Karpas-422 (cell line): ENCODE results near the gene SPDYA. TPM values are rescaled to one million over a fixed set of nuclear protein-coding genes. Genes with fewer than 3 reads are reported as not detected.

Experiments
- DNase-seq: peaks from one replicate; pipeline ENCODE4 v3.0.0-alpha.2; 2015
- H2AFZ ChIP-seq: fragments of 200-600 bp; sonication (generic); 2 replicates; pipeline ENCODE4 v1.6.1; 2014; ENCODE audit warnings: antibody characterized with exemption, low read length, mixed read lengths
- H3K27ac ChIP-seq: fragments of 200-600 bp; sonication (generic); 2 replicates; pipeline ENCODE4 v1.5.1; 2014; ENCODE audit warnings: mild to moderate bottlenecking, low read length, moderate library complexity
- H3K27me3 ChIP-seq: fragments of 200-600 bp; sonication (generic); 2 replicates; pipeline ENCODE4 v1.6.1; 2014; ENCODE audit warnings: low read length, mixed read lengths
- H3K36me3 ChIP-seq: fragments of 200-600 bp; sonication (generic); 2 replicates; pipeline ENCODE4 v1.6.1; 2014; ENCODE audit warnings: low read length, mixed read lengths; ENCODE audit not compliant: insufficient read depth
- H3K4me1 ChIP-seq: fragments of 200-600 bp; sonication (generic); 2 replicates; pipeline ENCODE4 v1.6.1; 2014; ENCODE audit warnings: mild to moderate bottlenecking, low read length, mixed read lengths
- H3K4me2 ChIP-seq: fragments of 200-600 bp; sonication (generic); 2 replicates; pipeline ENCODE4 v1.6.1; 2014; ENCODE audit warnings: low read length, low read depth, mild to moderate bottlenecking; ENCODE audit not compliant: poor library complexity, severe bottlenecking
- H3K4me3 ChIP-seq: fragments of 200-600 bp; sonication (generic); 2 replicates; pipeline ENCODE4 v1.5.1; 2014; ENCODE audit warnings: mild to moderate bottlenecking, antibody characterized with exemption, low read length, mixed read lengths
- H3K79me2 ChIP-seq: fragments of 200-600 bp; sonication (generic); 2 replicates; pipeline ENCODE4 v1.6.1; 2014; ENCODE audit warnings: mild to moderate bottlenecking, low read length, mixed read lengths
- H3K9ac ChIP-seq: fragments of 200-600 bp; sonication (generic); 2 replicates; pipeline ENCODE4 v1.6.0; 2014; ENCODE audit warnings: low read length
- H3K9me2 ChIP-seq: fragments of 200-600 bp; sonication (generic), shearing (Covaris generic); replicated peaks from 2 replicates; pipeline ENCODE4 v1.6.0; 2014; ENCODE audit warnings: mild to moderate bottlenecking, low read length, moderate library complexity; ENCODE audit not compliant: insufficient read depth
- H3K9me3 ChIP-seq: fragments of 300-700, 200-600 bp; sonication (generic); 2 replicates; pipeline ENCODE4 v1.6.1; 2014; ENCODE audit warnings: low read length, mixed read lengths
- H4K20me1 ChIP-seq: fragments of 200-600 bp; sonication (generic); 2 replicates; pipeline ENCODE4 v1.6.1; 2014; ENCODE audit warnings: mild to moderate bottlenecking, antibody characterized with exemption, low read length, low read depth; ENCODE audit not compliant: insufficient read depth
- total RNA-seq: library from RNA; depleted of rRNA; stranded (reverse); fragments of >200 nt; shearing (Covaris generic); gene quantifications from 2 replicates; pipeline ENCODE4 v1.2.3, GENCODE V29; 2014; ENCODE audit warnings: low replicate concordance

The SPDYA gene
- total RNA-seq, 1 experiment from 2014 or later = 0.78 TPM

GRCh38 chr2:28871620-28872019 is 61.0 kb downstream of the SPDYA start:
- Histone ChIP-seq H3K4me1 (peaks cover 23% of the 10 kb centered on the region), H3K9me3 (no peaks in the 10 kb centered on the region), H3K36me3 (no peaks in the 10 kb centered on the region), H3K27me3 (no peaks in the 10 kb centered on the region), H3K9ac (no peak overlapping the region), H3K4me3 (no peak overlapping the region), H4K20me1 (no peaks in the 10 kb centered on the region; the same call in 1 of the 2 replicates), H3K27ac (no peak overlapping the region), H3K4me2 (no peak overlapping the region), H3K79me2 (peaks cover 35% of the 10 kb centered on the region), H3K9me2 (no peaks in the 10 kb centered on the region), H2AFZ (no peak overlapping the region)
- no peak for DNase-seq

GRCh38 chr2:28880193-28880592 is 69.6 kb downstream of the SPDYA start:
- H3K4me3 ChIP-seq = no peak overlapping the region
- no peaks in the 10 kb centered on the region for H3K36me3 ChIP-seq
- DNase-seq = no peak
- H2AFZ ChIP-seq = no peak overlapping the region
- H3K4me1 ChIP-seq = no peaks in the 10 kb centered on the region
- no peaks in the 10 kb centered on the region for H3K9me2 ChIP-seq
- no peaks in the 10 kb centered on the region for H3K27me3 ChIP-seq
- H3K9ac ChIP-seq = no peak overlapping the region
- no peaks in the 10 kb centered on the region for H4K20me1 ChIP-seq
- no peaks in the 10 kb centered on the region for H3K79me2 ChIP-seq
- H3K9me3 ChIP-seq = no peaks in the 10 kb centered on the region
- no peak overlapping the region for H3K4me2 ChIP-seq
- no peak overlapping the region for H3K27ac ChIP-seq

GRCh38 chr2:28893488-28893887 is 82.9 kb downstream of the SPDYA start:
- no peak overlapping the region for H3K4me3 ChIP-seq
- no peaks in the 10 kb centered on the region for H3K9me3 ChIP-seq
- H3K9me2 ChIP-seq = no peaks in the 10 kb centered on the region
- no peak overlapping the region for H3K9ac ChIP-seq
- peaks cover 24% of the 10 kb centered on the region for H3K4me1 ChIP-seq
- no peak overlapping the region for H3K4me2 ChIP-seq
- H3K36me3 ChIP-seq = peaks cover 15% of the 10 kb centered on the region
- H3K79me2 ChIP-seq = peaks cover 41% of the 10 kb centered on the region
- DNase-seq = no peak
- no peaks in the 10 kb centered on the region for H3K27me3 ChIP-seq
- H2AFZ ChIP-seq = no peak overlapping the region
- no peak overlapping the region for H3K27ac ChIP-seq
- peaks cover 31% of the 10 kb centered on the region for H4K20me1 ChIP-seq

- H2AFZ ChIP-seq = no peak within 1 kb of the TSS
Observed at GRCh38 chr2:28894470-28895188, 84.0 kb downstream of the SPDYA start, which contains the start of gene WDR43. Gene WDR43, plus strand, starts transcription at chr2:28894667. Its CDS starts 32 bp downstream, at chr2:28894699.

GRCh38 chr2:28895189-28895893 is 84.7 kb downstream of the SPDYA start:
- Histone ChIP-seq H3K9me2 (no peaks in the 10 kb centered on the region), H3K27ac (peak overlapping the region; percentile 61), H3K4me1 (peaks cover 38% of the 10 kb centered on the region), H3K27me3 (no peaks in the 10 kb centered on the region), H4K20me1 (peaks cover 49% of the 10 kb centered on the region), H3K4me2 (peak overlapping the region; percentile 83), H3K36me3 (peaks cover 17% of the 10 kb centered on the region), H2AFZ (no peak overlapping the region), H3K9ac (peak overlapping the region; percentile 98), H3K4me3 (peak overlapping the region; percentile 88), H3K9me3 (no peaks in the 10 kb centered on the region), H3K79me2 (peaks cover 59% of the 10 kb centered on the region)
- peak; percentile 82 for DNase-seq

More at GRCh38 chr2:28894470-28895188, 84.0 kb downstream of the SPDYA start, which contains the start of gene WDR43:
- H3K9me2 ChIP-seq = no peaks in the 10 kb centered on the region
- H3K27me3 ChIP-seq = no peaks in the 10 kb centered on the region
- H3K9me3 ChIP-seq = no peaks in the 10 kb centered on the region
- H3K27ac ChIP-seq = peak within 1 kb of the TSS; percentile 61
- peak within 1 kb of the TSS; percentile 88 for H3K4me3 ChIP-seq
- peaks cover 35% of the 10 kb centered on the region for H3K4me1 ChIP-seq
- peaks cover 52% of the 10 kb centered on the region for H3K79me2 ChIP-seq
- peaks cover 15% of the 10 kb centered on the region for H3K36me3 ChIP-seq
- peak within 1 kb of the TSS; percentile 83 for H3K4me2 ChIP-seq
- DNase-seq = peak; percentile 99
- H4K20me1 ChIP-seq = peaks cover 41% of the 10 kb centered on the region
- H3K9ac ChIP-seq = peak within 1 kb of the TSS; percentile 98

- Histone ChIP-seq H3K9ac (peak overlapping the region; percentile 98), H3K27me3 (no peaks in the 10 kb centered on the region), H3K79me2 (peaks cover 75% of the 10 kb centered on the region), H3K4me2 (peak overlapping the region; percentile 83), H3K4me1 (peaks cover 38% of the 10 kb centered on the region), H3K9me2 (no peaks in the 10 kb centered on the region), H3K9me3 (no peaks in the 10 kb centered on the region), H3K4me3 (peak overlapping the region; percentile 88), H3K27ac (no peak overlapping the region), H4K20me1 (peaks cover 64% of the 10 kb centered on the region), H3K36me3 (peaks cover 33% of the 10 kb centered on the region), H2AFZ (no peak overlapping the region)
- DNase-seq = no peak
Observed at GRCh38 chr2:28896906-28897305, 86.3 kb downstream of the SPDYA start.

- Histone ChIP-seq H3K4me1 (peaks cover 38% of the 10 kb centered on the region), H3K9me3 (no peaks in the 10 kb centered on the region), H3K9me2 (no peaks in the 10 kb centered on the region), H3K27me3 (no peaks in the 10 kb centered on the region), H3K79me2 (peaks cover 86% of the 10 kb centered on the region), H3K27ac (no peak overlapping the region; the same call in 1 of the 2 replicates), H3K9ac (peak overlapping the region; percentile 98; the same call in 1 of the 2 replicates), H3K4me3 (peak overlapping the region; percentile 88; the same call in 1 of the 2 replicates), H3K36me3 (peaks cover 45% of the 10 kb centered on the region), H2AFZ (no peak overlapping the region), H4K20me1 (peaks cover 72% of the 10 kb centered on the region), H3K4me2 (peak overlapping the region; percentile 83)
- DNase-seq = no peak
Observed at GRCh38 chr2:28898048-28898447, 87.4 kb downstream of the SPDYA start.
